Lung (tissue), 12 donors: ENCODE measurements around the gene SLC6A6. TPM values are rescaled to one million over a fixed set of nuclear protein-coding genes. Genes with fewer than 3 reads are reported as not detected.

Experiments used
- ATAC-seq: fragments of 200-7000 bp; cut with Tn5 transposase; one replicate; pipeline ENCODE4 v1.9.1; 2020; ENCODE audit warnings: moderate number of reproducible peaks; ENCODE audit not compliant: insufficient read depth, low FRiP score
- DNase-seq, 3 donors: peaks; one replicate each; pipeline ENCODE4 v3.0.0-alpha.2; 2013 to 2017
- H3K27ac ChIP-seq, 2 donors: one replicate each; pipeline ENCODE4 v1.5.1; 2013; ENCODE audit warnings: mild to moderate bottlenecking in 2 of 2, moderate library complexity in 2 of 2, control low read depth in 1 of 2, inconsistent platforms in 1 of 2, low read depth in 1 of 2, low read length in 1 of 2
- H3K27me3 ChIP-seq, 3 donors: one replicate each; pipeline ENCODE4 v1.5.1; 2013; ENCODE audit warnings: low read length in 2 of 3; ENCODE audit not compliant: control insufficient read depth in 3 of 3, insufficient read depth in 3 of 3
- H3K36me3 ChIP-seq, 4 donors: one replicate each; pipeline ENCODE4 v1.5.1; 2013; ENCODE audit warnings: low read length in 4 of 4, mild to moderate bottlenecking in 1 of 4, moderate library complexity in 1 of 4; ENCODE audit not compliant: control insufficient read depth in 4 of 4, insufficient read depth in 4 of 4
- H3K4me1 ChIP-seq, 5 donors: one replicate each; pipeline ENCODE4 v1.5.1; 2013; ENCODE audit warnings: low read length in 5 of 5, mild to moderate bottlenecking in 2 of 5, moderate library complexity in 1 of 5; ENCODE audit not compliant: control insufficient read depth in 5 of 5, insufficient read depth in 5 of 5
- H3K4me3 ChIP-seq: one replicate; pipeline ENCODE4 v1.5.1; 2013; ENCODE audit warnings: mild to moderate bottlenecking, control low read depth, moderate library complexity
- H3K9ac ChIP-seq, 2 donors: one replicate each; pipeline ENCODE4 v1.5.1; 2013; ENCODE audit warnings: low read length in 2 of 2, control low read depth in 1 of 2; ENCODE audit not compliant: insufficient read depth in 1 of 2
- H3K9me3 ChIP-seq, 4 donors: one replicate each; pipeline ENCODE4 v1.5.1; 2013; ENCODE audit warnings: low read length in 3 of 4, mild to moderate bottlenecking in 1 of 4, moderate library complexity in 1 of 4; ENCODE audit not compliant: control insufficient read depth in 4 of 4, insufficient read depth in 3 of 4
- WGBS, 2 donors: extraction: QIAGEN DNeasy Blood & Tissue Kit; methylation state at CpG; one replicate each; pipeline ENCODE4 v1.1.7; 2013; 5-methylcytosine and 5-hydroxymethylcytosine counted together
- polyA plus RNA-seq, 2 donors: library from polyadenylated mRNA; stranded (reverse); fragments of 200-250 nt; gene quantifications; one replicate each; pipeline ENCODE4 v1.2.1, GENCODE V29; 2013
- total RNA-seq, 2 donors: library from RNA; depleted of rRNA in 1 of 2; stranded (reverse); fragments of >200 nt in 1 of 2; gene quantifications; one replicate each; pipeline ENCODE4 v1.2.1, GENCODE V29; 2014 to 2021
- TF ChIP-seq, protein P1 (sequence below): IDR thresholded peaks from 2 replicates; pipeline ENCODE4 v1.5.1; 2012; ENCODE audit warnings: mild to moderate bottlenecking; ENCODE audit errors: control extremely low read depth, extremely low read depth
- donor health status: control.
- donor health status: control.
- donor health status: Bipolar disorder and iron deficiency.
- donor health status: healthy.
- donor health status: DM: yes; HTN: yes; CAD: no.

SLC6A6 gene
- total and polyA plus RNA-seq, 4 donors: 16.1 to 96.3 (median 57.4) TPM

DNA sequence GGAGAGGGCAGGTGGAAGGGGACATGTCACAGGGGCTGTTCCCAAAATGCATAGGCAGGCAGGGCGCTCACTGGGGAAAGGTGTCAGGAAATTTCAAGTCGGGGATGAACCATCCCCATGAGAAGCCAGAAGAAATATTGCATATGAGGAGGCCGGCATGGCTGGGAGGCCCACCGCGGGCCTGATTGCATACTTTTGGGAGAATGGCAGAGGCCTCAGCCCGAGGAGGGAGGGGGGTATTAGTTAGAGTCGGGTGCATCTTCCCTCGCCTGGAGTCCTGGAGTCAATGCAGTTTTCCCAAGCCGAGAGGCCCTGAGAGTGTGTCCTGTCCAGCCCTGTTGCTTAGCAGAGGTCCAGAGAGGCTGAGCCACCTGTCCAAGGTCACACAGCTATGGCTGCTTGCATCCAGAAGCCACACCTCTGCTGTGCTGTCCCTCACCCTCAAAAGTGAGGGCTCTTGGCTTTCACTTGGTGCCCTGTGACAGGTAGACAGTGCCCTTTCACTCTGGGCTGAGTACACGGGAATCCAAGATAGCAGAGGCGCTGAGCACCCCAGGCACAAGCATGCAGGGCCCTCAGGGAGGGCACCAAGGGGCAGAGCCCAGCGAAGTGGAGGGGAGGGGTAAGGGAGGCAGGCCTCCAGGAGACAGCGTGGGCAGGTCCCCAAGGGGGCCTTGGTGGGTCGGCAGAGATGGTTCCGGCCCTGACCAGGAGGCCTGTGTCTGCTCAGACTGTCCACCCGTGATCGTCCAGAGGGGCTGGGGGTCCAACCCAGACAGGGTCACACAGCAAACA is 89.2 kb downstream of the SLC6A6 start:
- TF ChIP-seq, protein P1, sequence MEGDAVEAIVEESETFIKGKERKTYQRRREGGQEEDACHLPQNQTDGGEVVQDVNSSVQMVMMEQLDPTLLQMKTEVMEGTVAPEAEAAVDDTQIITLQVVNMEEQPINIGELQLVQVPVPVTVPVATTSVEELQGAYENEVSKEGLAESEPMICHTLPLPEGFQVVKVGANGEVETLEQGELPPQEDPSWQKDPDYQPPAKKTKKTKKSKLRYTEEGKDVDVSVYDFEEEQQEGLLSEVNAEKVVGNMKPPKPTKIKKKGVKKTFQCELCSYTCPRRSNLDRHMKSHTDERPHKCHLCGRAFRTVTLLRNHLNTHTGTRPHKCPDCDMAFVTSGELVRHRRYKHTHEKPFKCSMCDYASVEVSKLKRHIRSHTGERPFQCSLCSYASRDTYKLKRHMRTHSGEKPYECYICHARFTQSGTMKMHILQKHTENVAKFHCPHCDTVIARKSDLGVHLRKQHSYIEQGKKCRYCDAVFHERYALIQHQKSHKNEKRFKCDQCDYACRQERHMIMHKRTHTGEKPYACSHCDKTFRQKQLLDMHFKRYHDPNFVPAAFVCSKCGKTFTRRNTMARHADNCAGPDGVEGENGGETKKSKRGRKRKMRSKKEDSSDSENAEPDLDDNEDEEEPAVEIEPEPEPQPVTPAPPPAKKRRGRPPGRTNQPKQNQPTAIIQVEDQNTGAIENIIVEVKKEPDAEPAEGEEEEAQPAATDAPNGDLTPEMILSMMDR: no peak
- Histone ChIP-seq H3K36me3 (peaks cover 0 to 25% (median 8%) of the 10 kb centered on the region in 4 donors), H3K27me3 (no peaks in the 10 kb centered on the region), H3K9ac (no peak overlapping the region), H3K4me3 (no peak overlapping the region), H3K4me1 (peaks cover 0 to 3% (median 0%) of the 10 kb centered on the region in 5 donors), H3K9me3 (no peaks in the 10 kb centered on the region), H3K27ac (no peak overlapping the region)
- no peak for DNase-seq
- WGBS, 2 donors: 89 to 93% methylated on average over 17 of the region's 17 CpGs
- ATAC-seq: no peak

DNA sequence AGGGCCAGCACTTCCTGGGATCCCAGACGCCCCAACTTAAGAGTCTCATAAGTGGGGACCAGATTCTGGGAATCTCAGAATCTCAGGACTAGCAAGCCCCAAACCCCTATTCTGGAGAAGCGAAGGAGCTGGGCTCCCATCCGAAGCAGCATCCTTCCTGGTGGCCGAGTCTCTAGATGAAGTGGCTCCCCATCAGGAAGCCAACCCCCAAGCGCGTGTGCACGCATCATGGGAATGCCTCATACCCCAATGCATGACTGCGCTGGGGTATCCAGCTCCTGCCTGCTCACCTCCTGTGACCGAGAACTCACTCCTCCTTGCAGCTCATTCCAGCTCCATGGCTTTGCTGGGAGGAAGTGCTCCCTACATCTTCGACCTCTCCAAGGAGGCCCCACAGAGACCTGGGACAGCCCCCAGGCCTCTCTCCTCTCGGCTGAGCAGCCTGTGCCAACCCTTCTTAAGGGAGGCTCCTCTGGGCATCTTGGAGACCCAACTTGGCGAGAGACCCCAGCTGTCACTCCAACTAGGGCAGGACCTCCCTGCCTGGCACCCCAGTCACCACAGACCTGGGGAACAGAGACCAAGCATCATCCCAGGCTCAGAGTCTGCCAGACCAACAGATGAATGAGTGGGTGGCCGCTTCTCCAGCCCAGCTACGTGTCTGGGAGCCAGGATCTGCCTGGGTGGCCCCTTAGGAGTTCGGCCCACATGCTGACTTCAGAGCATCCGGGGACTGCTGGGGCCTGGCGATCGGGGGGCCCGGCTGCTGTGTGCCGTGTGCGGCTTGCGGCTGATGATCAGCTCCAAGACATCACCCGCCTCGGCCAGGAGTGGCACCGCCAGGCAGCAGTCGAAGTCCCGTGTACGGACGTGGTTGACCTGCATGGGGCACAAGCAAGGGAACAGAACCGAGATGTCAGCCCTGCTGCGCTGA is 90.8 kb downstream of the SLC6A6 start:
- DNase-seq (peak in 1 of 3 donors; percentile 10), ATAC-seq (no peak)
- no peak overlapping the region for H3K27ac ChIP-seq
- H3K9ac ChIP-seq: no peak overlapping the region
- WGBS, 2 donors: 92 to 94% methylated on average over 31 of the region's 31 CpGs
- no peaks in the 10 kb centered on the region for H3K27me3 ChIP-seq
- TF ChIP-seq, protein P1: no peak
- no peak overlapping the region for H3K4me3 ChIP-seq
- H3K4me1 ChIP-seq: peaks cover 0 to under 1% (median 0%) of the 10 kb centered on the region in 5 donors
- peaks cover 0 to 15% (median 5%) of the 10 kb centered on the region in 4 donors for H3K36me3 ChIP-seq
- H3K9me3 ChIP-seq: no peaks in the 10 kb centered on the region

DNA sequence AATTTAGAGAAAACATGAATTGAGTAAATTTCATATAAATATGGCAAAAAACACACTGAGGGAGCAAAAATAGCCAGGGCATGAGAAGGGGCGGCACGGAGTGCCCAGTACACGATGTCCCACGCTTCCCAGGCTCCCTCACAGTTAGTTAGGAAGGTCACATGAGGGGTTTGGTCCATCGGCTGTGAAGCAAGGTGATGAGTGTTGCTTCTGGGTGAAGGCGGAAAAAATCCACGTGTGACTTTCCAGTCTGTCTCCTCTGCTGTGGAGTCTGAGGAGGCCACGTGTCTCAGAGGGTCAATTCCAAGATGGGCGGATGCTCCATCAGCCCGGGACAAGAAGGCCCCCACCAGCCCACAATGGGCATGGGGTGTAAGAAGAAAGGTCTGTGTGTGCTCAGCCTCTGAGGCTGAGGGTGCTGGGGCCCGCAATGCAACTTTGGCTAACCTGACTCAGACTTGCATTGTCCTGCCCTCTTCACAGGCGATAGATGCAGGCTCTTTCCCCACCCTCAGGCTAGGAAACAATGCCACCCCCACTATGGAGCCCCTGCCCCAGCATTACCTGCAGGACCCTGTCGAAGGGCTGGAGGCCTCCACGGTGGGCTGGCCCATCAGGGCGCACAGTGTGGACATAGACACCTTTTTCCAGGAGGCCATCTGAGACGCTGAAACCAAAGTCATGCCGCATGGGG is 92.0 kb downstream of the SLC6A6 start:
- H3K9ac ChIP-seq: no peak overlapping the region
- no peak overlapping the region for H3K4me3 ChIP-seq
- no peak for DNase-seq
- no peaks in the 10 kb centered on the region for H3K4me1 ChIP-seq
- H3K9me3 ChIP-seq: no peaks in the 10 kb centered on the region
- H3K36me3 ChIP-seq: peaks cover 0 to 11% (median 3%) of the 10 kb centered on the region in 4 donors
- no peak overlapping the region for H3K27ac ChIP-seq
- WGBS, 2 donors: 92 to 93% methylated on average over 17 of the region's 17 CpGs
- ATAC-seq: no peak
- TF ChIP-seq, protein P1: no peak
- H3K27me3 ChIP-seq: no peaks in the 10 kb centered on the region
